HL-60 (cell line): Measurements from ENCODE around the gene SLC25A41.

Experiments used
- CTCF ChIP-seq: IDR thresholded peaks from one replicate; pipeline ENCODE4 v1.5.1; 2011; ENCODE audit warnings: low read length, control low read depth, inconsistent platforms; ENCODE audit not compliant: insufficient read depth
- GABPA ChIP-seq: IDR thresholded peaks from 2 replicates; pipeline ENCODE4 v1.6.1; 2012; ENCODE audit warnings: low read depth
- POLR2AphosphoS5 ChIP-seq: IDR thresholded peaks from 2 replicates; pipeline ENCODE4 v1.6.1; 2012; ENCODE audit warnings: low read depth
- SPI1 ChIP-seq: IDR thresholded peaks from 2 replicates; pipeline ENCODE4 v1.6.1; 2012; ENCODE audit warnings: low read depth, mild to moderate bottlenecking, borderline replicate concordance

- TF ChIP-seq CTCF (no peak), SPI1 (no peak), POLR2AphosphoS5 (no peak), GABPA (no peak)
Measured at GRCh38 chr19:6472713-6473112, 39.1 kb upstream of the SLC25A41 start.
